Esophagus muscularis mucosa (tissue), 4 donors: ENCODE results near the gene PIEZO1.

Experiments used
- EP300 ChIP-seq: sonication (generic); formaldehyde crosslinking; IDR thresholded peaks from one replicate; pipeline ENCODE4 v1.6.1; 2017; ENCODE audit warnings: antibody characterized with exemption
- POLR2A ChIP-seq: fragments of 450-650 bp; IDR thresholded peaks from one replicate; pipeline ENCODE4 v1.6.1; 2017; ENCODE audit warnings: antibody characterized with exemption, moderate library complexity, mild to moderate bottlenecking, low read depth
- POLR2AphosphoS5 ChIP-seq, 2 donors: sonication (generic); formaldehyde crosslinking; IDR thresholded peaks; one replicate each; pipeline ENCODE4 v1.6.1; 2017; ENCODE audit warnings: antibody characterized with exemption in 2 of 2
- TF ChIP-seq, protein P1 (sequence below), 3 experiments: fragments of 200-600 bp in 2 of 3; fragments of 450-650 bp in 1 of 3; sonication (generic) in 2 of 3; IDR thresholded peaks; one replicate each; pipeline ENCODE4 v1.5.1; 2017 to 2019; ENCODE audit warnings: antibody characterized with exemption in 3 of 3, mild to moderate bottlenecking in 2 of 3, moderate library complexity in 1 of 3

- TF ChIP-seq POLR2A: no peak
- TF ChIP-seq, protein P1, sequence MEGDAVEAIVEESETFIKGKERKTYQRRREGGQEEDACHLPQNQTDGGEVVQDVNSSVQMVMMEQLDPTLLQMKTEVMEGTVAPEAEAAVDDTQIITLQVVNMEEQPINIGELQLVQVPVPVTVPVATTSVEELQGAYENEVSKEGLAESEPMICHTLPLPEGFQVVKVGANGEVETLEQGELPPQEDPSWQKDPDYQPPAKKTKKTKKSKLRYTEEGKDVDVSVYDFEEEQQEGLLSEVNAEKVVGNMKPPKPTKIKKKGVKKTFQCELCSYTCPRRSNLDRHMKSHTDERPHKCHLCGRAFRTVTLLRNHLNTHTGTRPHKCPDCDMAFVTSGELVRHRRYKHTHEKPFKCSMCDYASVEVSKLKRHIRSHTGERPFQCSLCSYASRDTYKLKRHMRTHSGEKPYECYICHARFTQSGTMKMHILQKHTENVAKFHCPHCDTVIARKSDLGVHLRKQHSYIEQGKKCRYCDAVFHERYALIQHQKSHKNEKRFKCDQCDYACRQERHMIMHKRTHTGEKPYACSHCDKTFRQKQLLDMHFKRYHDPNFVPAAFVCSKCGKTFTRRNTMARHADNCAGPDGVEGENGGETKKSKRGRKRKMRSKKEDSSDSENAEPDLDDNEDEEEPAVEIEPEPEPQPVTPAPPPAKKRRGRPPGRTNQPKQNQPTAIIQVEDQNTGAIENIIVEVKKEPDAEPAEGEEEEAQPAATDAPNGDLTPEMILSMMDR (IDR thresholded peaks at IDR 0.05): no peak
- no peak for TF ChIP-seq POLR2AphosphoS5 (IDR thresholded peaks at IDR 0.05)
- TF ChIP-seq EP300: no peak
Observed at GRCh38 chr16:88700322-88700635, 84.7 kb downstream of the PIEZO1 start.
